Measurements from ENCODE around the gene TBC1D9B. TPM values are rescaled to one million over a fixed set of nuclear protein-coding genes. Genes with fewer than 3 reads are reported as not detected.

TBC1D9B gene
- total RNA-seq, 4 donors from 2014 or later: 71.4 to 125 (median 100) TPM

DNA sequence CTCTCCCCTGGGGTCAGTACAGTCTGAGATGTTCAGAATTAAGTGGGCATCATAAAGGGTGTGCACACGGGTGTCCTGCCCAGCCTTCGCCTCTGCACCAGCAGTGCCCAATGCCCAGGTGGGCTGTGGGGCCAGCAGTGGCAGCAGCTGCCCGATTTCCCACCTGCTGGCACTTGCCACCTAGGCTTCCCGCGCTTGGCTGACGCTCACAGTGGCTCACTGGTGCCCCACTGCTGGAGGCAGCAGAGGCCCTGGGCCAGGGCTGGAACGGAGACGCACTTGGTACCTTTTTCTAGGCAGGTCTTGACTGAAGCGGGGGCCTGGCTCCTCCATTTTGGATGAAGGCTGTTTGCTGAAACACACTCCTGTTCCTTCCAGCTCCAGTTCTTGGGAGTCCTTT lies 66.1 kb downstream of the TBC1D9B start:
- no peak overlapping the region for H3K4me3 ChIP-seq (ENCODE audit: low read depth, poor library complexity, severe bottlenecking)
- TF ChIP-seq POLR2A (IDR thresholded peaks at IDR 0.05): no peak
- TF ChIP-seq, protein P1, sequence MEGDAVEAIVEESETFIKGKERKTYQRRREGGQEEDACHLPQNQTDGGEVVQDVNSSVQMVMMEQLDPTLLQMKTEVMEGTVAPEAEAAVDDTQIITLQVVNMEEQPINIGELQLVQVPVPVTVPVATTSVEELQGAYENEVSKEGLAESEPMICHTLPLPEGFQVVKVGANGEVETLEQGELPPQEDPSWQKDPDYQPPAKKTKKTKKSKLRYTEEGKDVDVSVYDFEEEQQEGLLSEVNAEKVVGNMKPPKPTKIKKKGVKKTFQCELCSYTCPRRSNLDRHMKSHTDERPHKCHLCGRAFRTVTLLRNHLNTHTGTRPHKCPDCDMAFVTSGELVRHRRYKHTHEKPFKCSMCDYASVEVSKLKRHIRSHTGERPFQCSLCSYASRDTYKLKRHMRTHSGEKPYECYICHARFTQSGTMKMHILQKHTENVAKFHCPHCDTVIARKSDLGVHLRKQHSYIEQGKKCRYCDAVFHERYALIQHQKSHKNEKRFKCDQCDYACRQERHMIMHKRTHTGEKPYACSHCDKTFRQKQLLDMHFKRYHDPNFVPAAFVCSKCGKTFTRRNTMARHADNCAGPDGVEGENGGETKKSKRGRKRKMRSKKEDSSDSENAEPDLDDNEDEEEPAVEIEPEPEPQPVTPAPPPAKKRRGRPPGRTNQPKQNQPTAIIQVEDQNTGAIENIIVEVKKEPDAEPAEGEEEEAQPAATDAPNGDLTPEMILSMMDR (IDR thresholded peaks at IDR 0.05): no peak
- WGBS, 2 donors: 88 to 93% methylated on average over 9 of the region's 9 CpGs
- intact Hi-C loops (cut with DNase I; ENCODE audit: low total_unique reads): no loop called here
- no peak for DNase-seq (ENCODE audit: low spot score in 2 of 2)

- DNase-seq (ENCODE audit: low spot score in 2 of 2): no peak
- TF ChIP-seq, protein P1 (IDR thresholded peaks at IDR 0.05): no peak
- TF ChIP-seq POLR2A (IDR thresholded peaks at IDR 0.05): no peak
- intact Hi-C loops (cut with DNase I; ENCODE audit: low total_unique reads): no loop called here
- H3K4me3 ChIP-seq (ENCODE audit: low read depth, poor library complexity, severe bottlenecking): no peak overlapping the region
- WGBS, 2 donors: 86 to 87% methylated on average over 17 of the region's 17 CpGs
Measured at GRCh38 chr5:179840766-179841165, 66.9 kb downstream of the TBC1D9B start.

- intact Hi-C loops (cut with DNase I; ENCODE audit: low total_unique reads): no loop called here
- no peak overlapping the region for H3K4me3 ChIP-seq (ENCODE audit: low read depth, poor library complexity, severe bottlenecking)
- no peak for DNase-seq (ENCODE audit: low spot score in 2 of 2)
- no peak for TF ChIP-seq POLR2A (IDR thresholded peaks at IDR 0.05)
- TF ChIP-seq, protein P1 (IDR thresholded peaks at IDR 0.05): no peak
- 88% methylated on average over 11 of the region's 11 CpGs for WGBS, 2 donors
Measured at GRCh38 chr5:179840321-179840720, 67.4 kb downstream of the TBC1D9B start.

GRCh38 chr5:179839328-179840256 lies 68.1 kb downstream of the TBC1D9B start:
- WGBS, 2 donors: 76 to 87% methylated on average over 14 to 16 of the region's 16 CpGs
- intact Hi-C loops (cut with DNase I; ENCODE audit: low total_unique reads): no loop called here
- TF ChIP-seq, protein P1 (IDR thresholded peaks at IDR 0.05): no peak
- no peak for TF ChIP-seq POLR2A (IDR thresholded peaks at IDR 0.05)
- no peak for DNase-seq (ENCODE audit: low spot score in 2 of 2)
- no peak overlapping the region for H3K4me3 ChIP-seq (ENCODE audit: low read depth, poor library complexity, severe bottlenecking)

- intact Hi-C loops (cut with DNase I; ENCODE audit: low total_unique reads): no loop called here
- no peak for DNase-seq (ENCODE audit: low spot score in 2 of 2)
- H3K4me3 ChIP-seq (ENCODE audit: low read depth, poor library complexity, severe bottlenecking): no peak overlapping the region
- TF ChIP-seq, protein P1 (IDR thresholded peaks at IDR 0.05): no peak
- TF ChIP-seq POLR2A (IDR thresholded peaks at IDR 0.05): no peak
- WGBS, 2 donors: 83 to 89% methylated on average over 14 to 15 of the region's 15 CpGs
Measured at GRCh38 chr5:179837076-179838011, 70.4 kb downstream of the TBC1D9B start.

Measured in lower leg skin (tissue), 4 donors.